Measurements from ENCODE around the gene RAD9A.
"Not testable (repeated sequence)": the region's sequence is repeated elsewhere in the genome, so short reads cannot be mapped to it uniquely, and the experiment has no call there.

Gene RAD9A

GRCh38 chr11:67395555-67396258 lies 3.9 kb downstream of the RAD9A start:
- no peak for DNase-seq

- no peak for DNase-seq
Measured at GRCh38 chr11:67396259-67396581, 4.4 kb downstream of the RAD9A start.

- DNase-seq = no peak
Measured at GRCh38 chr11:67396587-67397389, 5.0 kb downstream of the RAD9A start.

DNA sequence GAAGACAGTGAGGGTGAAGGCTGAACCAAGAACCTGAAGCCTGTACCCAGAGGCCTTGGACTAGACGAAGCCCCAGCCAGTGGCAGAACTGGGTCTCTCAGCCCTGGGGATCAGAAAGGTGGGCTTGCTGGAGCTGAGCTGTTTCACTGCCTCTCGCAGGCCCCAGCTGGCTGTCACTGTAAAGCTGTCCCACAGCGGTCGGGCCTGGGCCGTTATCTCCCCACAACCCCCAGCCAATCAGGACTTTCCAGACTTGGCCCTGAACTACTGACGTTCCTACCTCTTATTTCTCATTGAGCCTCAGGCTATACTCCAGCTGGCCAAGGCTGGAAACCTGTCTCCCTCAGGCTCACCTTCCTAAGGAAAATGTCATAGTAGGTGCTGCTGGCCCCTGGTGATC lies 5.8 kb downstream of the RAD9A start:
- no peak for DNase-seq

- peak in 4 of 56 donors; percentile 30 to 57 (median 46) for DNase-seq
Measured at GRCh38 chr11:67397986-67398660, 6.3 kb downstream of the RAD9A start.

- no peak for DNase-seq
Measured at GRCh38 chr11:67398661-67399563, 7.1 kb downstream of the RAD9A start.

- no peak for DNase-seq
Measured at GRCh38 chr11:67400251-67400941, 8.6 kb downstream of the RAD9A start.

- peak in 1 of 56 donors; percentile 60 for DNase-seq
Measured at GRCh38 chr11:67400942-67401494, 9.2 kb downstream of the RAD9A start.

GRCh38 chr11:67401495-67402191 lies 9.9 kb downstream of the RAD9A start, which contains the start of gene PPP1CA:
TSS of gene PPP1CA (minus strand) at chr11:67401858. CDS start at chr11:67401782, 76 bp downstream.
- DNase-seq = peak; percentile 58 to 97 (median 89)

DNA sequence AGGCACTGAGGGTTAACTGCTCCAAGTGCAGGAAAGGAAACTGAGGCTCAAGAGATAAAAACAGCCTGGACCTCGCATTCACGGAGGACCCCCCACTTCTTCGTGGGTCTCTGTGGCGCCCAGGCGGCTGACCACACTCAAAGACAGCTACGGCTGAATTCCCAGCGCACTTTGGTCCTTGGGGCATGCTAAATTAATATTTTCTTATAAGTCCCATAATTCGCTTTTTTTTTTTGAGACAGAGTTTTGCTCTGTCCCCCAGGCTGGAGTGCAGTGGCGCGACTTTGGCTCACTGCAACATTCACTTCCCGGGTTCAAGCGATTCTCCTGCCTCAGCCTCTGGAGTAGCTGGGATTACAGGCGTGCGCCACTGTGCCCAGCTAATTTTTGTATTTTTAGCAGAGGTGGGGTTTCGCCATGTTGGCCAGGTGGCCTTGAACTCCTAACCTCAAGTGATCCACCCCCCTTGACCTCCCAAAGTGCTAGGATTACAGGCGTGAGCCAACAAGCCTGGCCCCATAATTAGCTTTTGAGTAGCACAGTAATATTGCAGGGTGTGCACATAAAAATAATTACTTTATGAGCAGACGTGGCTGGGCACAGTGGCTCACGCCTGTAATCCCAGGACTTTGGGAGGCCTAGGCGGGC lies 10.5 kb downstream of the RAD9A start:
- not testable (repeated sequence) for DNase-seq

DNA sequence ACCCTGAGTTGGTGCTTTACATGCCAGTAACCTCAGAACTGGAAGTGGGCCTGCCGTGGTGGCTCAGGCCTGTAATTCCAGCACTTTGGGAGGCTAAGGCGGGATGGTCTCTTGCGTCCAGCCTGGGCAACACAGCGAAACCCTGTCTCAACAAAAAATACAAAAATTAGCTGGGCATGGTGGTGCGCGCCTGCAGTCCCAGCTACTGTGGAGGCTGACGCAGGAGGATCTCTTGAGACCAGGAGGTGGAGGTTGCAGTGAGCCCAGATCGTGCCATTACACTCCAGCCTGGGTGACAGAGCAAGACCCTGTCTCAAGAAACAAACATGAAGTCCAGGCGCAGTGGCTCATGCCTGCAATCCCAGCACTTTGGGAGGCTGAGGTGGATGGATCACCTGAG lies 11.3 kb downstream of the RAD9A start:
- not testable (repeated sequence) for DNase-seq

DNA sequence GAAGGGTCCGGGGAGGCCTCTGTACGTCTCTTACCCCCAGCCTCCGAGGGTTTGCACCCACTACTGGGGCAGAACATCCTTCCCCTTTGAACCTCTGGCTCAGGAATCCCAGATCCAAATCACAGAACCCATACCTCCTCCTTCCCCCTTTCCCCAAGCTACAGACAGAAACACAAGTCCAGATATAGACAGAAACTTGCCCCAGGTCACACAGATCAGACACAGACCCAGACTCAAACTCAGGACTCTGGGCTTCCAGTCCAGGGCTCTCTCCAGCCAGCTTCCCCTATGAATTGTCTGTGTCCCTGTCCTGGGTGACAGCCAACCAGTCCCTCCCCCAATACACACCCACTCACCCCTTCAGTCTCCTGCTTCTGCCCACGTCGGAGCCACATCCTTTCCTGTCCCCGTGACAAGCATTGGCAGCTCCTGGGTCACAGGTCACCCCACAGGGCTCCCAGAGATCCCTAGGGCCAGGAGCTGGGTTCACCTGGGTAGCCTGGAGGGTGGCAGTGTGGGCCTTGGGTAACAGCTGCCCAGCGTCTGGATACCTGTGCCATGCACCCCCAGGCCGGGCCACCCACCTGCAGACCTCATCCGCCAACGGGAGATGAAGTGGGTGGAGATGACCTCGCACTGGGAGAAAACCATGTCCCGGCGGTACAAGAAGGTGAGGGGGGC lies 12.9 kb downstream of the RAD9A start:
- peak in 1 of 56 donors; percentile 45 for DNase-seq

GRCh38 chr11:67405196-67405567 lies 13.4 kb downstream of the RAD9A start:
- DNase-seq = no peak

- no peak for DNase-seq
Measured at GRCh38 chr11:67405688-67406339, 14.0 kb downstream of the RAD9A start.

GRCh38 chr11:67406420-67406968 lies 14.7 kb downstream of the RAD9A start:
- no peak for DNase-seq

- peak in 46 of 56 donors; percentile 28 to 83 (median 63) for DNase-seq
Measured at GRCh38 chr11:67406969-67407687, 15.3 kb downstream of the RAD9A start.

GRCh38 chr11:67407688-67408163 lies 15.9 kb downstream of the RAD9A start:
- peak in 1 of 56 donors; percentile 18 for DNase-seq
